Activated naive CD8-positive, alpha-beta T cell (primary cell): ENCODE data around the gene PLEKHA6.

Experiments
- H3K27ac Mint-ChIP-seq: one replicate; pipeline ENCODE4 v1.8.0; 2021; ENCODE audit warnings: mixed read lengths
- H3K27me3 Mint-ChIP-seq: one replicate; pipeline ENCODE4 v1.8.0; 2021; ENCODE audit warnings: mixed read lengths
- H3K36me3 Mint-ChIP-seq: one replicate; pipeline ENCODE4 v1.8.0; 2021; ENCODE audit warnings: mixed read lengths
- H3K4me1 Mint-ChIP-seq: one replicate; pipeline ENCODE4 v1.8.0; 2021; ENCODE audit warnings: low read depth, mixed read lengths
- H3K4me3 Mint-ChIP-seq: one replicate; pipeline ENCODE4 v1.8.0; 2021; ENCODE audit warnings: mild to moderate bottlenecking, mixed read lengths
- H3K9me3 Mint-ChIP-seq: one replicate; pipeline ENCODE4 v1.8.0; 2021; ENCODE audit warnings: low read depth, mixed read lengths

PLEKHA6 gene

GRCh38 chr1:204201348-204202040 lies 158.2 kb downstream of the PLEKHA6 start:
- H3K36me3 Mint-ChIP-seq: no peaks in the 10 kb centered on the region
- H3K4me3 Mint-ChIP-seq: no peak overlapping the region
- no peaks in the 10 kb centered on the region for H3K9me3 Mint-ChIP-seq
- H3K4me1 Mint-ChIP-seq: peaks cover 10% of the 10 kb centered on the region
- peaks cover 5% of the 10 kb centered on the region for H3K27me3 Mint-ChIP-seq
- no peak overlapping the region for H3K27ac Mint-ChIP-seq

DNA sequence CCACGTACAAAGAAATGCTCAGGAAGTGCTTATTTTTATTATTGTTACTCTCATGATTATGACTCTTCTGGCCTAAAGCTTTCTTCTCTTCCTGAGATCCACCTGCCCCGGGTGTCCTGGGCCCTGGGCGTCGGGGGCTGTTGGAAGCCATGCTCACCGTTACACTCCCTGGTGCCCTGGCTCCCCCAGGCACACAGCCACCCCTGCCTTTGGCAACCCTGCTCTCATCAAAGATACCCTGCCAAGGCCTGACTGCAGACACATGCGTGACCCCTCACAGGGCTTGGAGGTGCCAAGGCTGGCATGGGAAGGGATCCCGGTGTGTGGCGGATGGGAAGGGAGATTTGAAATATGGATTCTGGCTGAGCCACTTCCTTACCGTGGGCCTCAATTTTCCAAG lies 160.2 kb downstream of the PLEKHA6 start:
- Mint-ChIP-seq H3K36me3 (no peaks in the 10 kb centered on the region), H3K9me3 (no peaks in the 10 kb centered on the region), H3K4me1 (peaks cover 6% of the 10 kb centered on the region), H3K27me3 (peaks cover 3% of the 10 kb centered on the region), H3K4me3 (no peak overlapping the region), H3K27ac (no peak overlapping the region)

GRCh38 chr1:204198348-204199340 lies 161.1 kb downstream of the PLEKHA6 start:
- Mint-ChIP-seq H3K27me3 (no peaks in the 10 kb centered on the region), H3K4me3 (no peak overlapping the region), H3K4me1 (peaks cover 12% of the 10 kb centered on the region), H3K9me3 (no peaks in the 10 kb centered on the region), H3K36me3 (no peaks in the 10 kb centered on the region), H3K27ac (no peak overlapping the region)

- Mint-ChIP-seq H3K27me3 (peaks cover 3% of the 10 kb centered on the region), H3K27ac (no peak overlapping the region), H3K9me3 (no peaks in the 10 kb centered on the region), H3K36me3 (no peaks in the 10 kb centered on the region), H3K4me3 (no peak overlapping the region), H3K4me1 (peaks cover 12% of the 10 kb centered on the region)
Measured at GRCh38 chr1:204197068-204197467, 162.7 kb downstream of the PLEKHA6 start.

DNA sequence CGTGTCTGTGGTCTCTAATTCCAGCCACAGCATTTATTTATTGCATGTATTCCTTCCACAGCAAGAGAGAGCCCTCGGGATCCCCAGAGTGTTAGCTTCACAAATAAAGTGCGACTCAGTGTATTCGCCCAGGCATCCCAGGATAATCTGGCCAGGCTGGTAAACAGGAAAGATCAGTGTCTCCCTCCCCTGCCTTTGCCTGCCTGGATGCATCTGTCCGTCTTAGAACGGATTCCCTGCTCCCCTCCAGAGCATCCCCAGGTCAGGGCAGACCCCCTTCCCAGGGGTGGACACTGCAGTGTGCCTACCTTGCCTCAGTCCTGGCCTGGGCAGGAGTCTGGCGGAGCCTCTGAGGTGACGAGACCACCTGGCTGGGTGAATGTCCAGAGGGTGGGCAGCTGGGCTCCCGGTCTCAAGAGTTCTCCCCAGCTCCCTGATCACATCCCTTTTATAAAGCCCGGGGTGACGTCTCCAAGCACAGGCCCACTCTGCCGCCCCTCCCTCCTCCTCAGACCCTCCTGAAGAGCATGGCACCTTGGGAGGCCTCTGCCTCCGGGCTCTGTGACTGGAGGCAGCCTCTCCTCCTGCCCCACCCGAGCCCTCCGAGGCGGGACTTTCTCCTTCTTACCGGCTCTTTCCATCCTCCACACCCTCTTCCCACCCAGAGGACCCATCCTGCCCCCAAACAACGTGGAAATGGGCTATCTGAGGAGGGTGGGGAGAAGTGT lies 163.5 kb downstream of the PLEKHA6 start, which contains the start of gene KISS1:
KISS1 (minus strand) TSS at position 424 of the 728 bp plus-strand sequence. CDS start 3,615 bp downstream, outside the sequence.
- Mint-ChIP-seq H3K4me3 (no peak within 1 kb of the TSS), H3K36me3 (no peaks in the 10 kb centered on the region), H3K27me3 (peaks cover 5% of the 10 kb centered on the region), H3K27ac (no peak within 1 kb of the TSS), H3K9me3 (no peaks in the 10 kb centered on the region), H3K4me1 (peaks cover 12% of the 10 kb centered on the region)

DNA sequence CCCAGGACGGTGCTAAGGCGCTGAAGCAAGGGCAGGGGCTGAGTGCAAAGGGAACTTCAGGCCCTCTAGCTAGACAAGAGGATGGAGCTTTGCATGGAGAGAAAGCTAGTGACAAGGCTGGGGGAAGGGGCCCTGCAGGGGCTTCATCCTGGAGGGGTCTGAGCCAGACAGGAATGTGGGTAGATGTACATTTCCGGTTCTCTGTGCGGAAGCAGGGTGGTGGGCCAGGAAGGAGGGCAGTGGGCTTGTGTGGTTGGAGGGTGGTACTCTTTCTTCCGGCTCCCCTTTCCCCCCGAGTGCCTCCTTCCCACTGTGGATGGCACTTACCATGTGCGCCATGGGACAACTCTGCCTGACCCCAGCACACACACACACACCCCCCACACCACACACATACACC lies 165.0 kb downstream of the PLEKHA6 start:
- Mint-ChIP-seq H3K27me3 (peaks cover 11% of the 10 kb centered on the region), H3K27ac (no peak overlapping the region), H3K4me1 (peaks cover 21% of the 10 kb centered on the region), H3K9me3 (no peaks in the 10 kb centered on the region), H3K4me3 (no peak overlapping the region), H3K36me3 (no peaks in the 10 kb centered on the region)

DNA sequence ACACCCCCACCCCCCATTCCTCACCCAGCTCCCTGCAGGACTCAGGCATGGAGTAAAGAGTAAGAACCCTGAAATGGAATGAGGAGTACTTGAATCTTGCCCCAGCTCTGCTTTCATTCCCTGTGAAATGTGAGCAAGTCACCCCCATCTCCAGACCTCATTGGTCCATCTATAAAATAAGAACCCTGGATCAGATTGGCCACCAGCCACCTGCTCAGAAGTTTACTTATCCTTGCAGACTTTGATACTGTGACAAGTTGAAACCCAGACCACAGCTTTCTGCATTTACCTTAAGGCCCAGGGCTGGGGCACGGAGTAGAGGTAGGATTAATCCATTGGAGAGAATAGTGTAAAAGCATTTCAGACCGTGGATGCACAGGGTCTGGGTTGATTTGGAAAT lies 165.6 kb downstream of the PLEKHA6 start:
- peaks cover 14% of the 10 kb centered on the region for H3K27me3 Mint-ChIP-seq
- no peaks in the 10 kb centered on the region for H3K36me3 Mint-ChIP-seq
- H3K9me3 Mint-ChIP-seq: no peaks in the 10 kb centered on the region
- H3K4me1 Mint-ChIP-seq: peaks cover 26% of the 10 kb centered on the region
- H3K27ac Mint-ChIP-seq: no peak overlapping the region
- no peak overlapping the region for H3K4me3 Mint-ChIP-seq

DNA sequence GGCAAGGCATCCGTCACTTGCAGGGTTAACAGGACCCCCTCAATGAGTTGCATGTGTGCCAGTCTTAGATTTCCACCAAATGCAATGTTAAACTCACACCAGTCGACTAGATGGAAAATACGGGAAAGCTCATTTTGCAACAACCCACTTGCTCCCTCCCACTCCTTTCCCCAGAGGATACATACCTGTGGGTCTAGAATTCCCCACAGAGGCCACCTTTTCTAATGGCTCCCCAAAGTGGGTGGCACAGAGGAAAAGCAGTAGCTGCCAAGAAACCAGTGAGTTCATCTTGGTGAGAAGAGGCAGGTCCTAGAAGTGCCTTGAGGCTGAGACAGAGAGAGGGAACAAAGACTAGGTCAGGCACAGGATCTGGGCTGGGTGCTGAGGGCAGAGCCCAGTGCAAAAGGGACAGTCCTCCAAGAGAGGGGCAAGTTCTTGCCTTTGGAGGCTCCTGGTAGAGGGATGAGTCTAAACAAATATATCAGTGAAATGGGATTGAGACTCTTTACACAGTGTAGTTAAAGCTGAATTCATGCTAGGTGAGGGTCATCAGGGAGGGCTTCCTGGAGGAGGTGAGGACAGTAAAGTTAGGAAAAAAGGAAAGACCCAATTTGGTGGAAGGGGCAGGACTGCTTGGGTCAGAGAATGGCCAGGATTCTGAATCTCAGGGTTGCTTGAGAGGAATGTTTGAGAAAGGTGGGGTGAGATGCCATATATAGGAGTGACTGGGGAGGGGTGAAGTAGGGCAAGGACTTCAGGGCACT lies 167.0 kb downstream of the PLEKHA6 start:
- H3K4me1 Mint-ChIP-seq: peaks cover 30% of the 10 kb centered on the region
- H3K4me3 Mint-ChIP-seq: no peak overlapping the region
- no peak overlapping the region for H3K27ac Mint-ChIP-seq
- H3K36me3 Mint-ChIP-seq: no peaks in the 10 kb centered on the region
- H3K27me3 Mint-ChIP-seq: peaks cover 19% of the 10 kb centered on the region
- H3K9me3 Mint-ChIP-seq: no peaks in the 10 kb centered on the region

DNA sequence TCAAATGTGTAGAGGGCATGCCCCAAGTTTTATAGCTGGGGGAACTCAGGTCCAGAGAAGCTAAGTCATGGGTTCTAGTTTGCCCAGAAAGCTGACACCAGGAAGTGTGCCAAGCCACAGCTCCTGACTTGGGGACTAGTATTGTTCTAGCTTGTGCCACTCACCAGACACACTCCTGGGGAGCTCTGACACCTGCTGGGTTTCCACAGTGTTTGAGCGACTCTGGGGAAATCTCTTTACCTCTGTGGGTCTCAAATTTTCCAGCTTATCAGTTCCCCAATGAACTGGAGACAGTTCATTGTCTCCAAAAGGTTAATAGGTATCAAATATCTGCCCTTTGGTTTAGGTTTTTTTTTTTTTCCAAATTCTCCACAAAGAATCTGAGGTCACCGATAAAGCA lies 167.7 kb downstream of the PLEKHA6 start:
- no peak overlapping the region for H3K4me3 Mint-ChIP-seq

DNA sequence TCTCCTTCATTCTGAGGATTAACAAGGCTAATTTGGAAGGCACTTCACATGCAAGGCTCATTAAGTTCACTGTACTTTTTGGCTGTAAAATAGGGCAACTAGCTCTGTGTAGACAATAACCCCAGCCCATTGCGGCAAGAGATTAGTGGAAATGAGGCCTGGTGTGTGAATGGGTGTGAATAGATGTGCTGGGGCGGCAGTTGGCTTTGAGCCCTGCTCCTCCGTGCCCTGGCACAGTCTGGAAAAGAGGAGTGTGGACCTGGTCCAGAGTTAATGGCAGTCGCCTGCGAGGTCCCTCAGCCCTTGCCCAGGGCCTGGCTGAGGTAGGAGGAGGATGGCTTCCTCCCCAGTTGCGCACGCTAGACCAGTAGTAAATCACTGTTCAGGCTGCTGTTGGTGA lies 168.3 kb downstream of the PLEKHA6 start:
- Mint-ChIP-seq H3K27ac (no peak overlapping the region), H3K36me3 (no peaks in the 10 kb centered on the region), H3K4me3 (peak overlapping the region; percentile 27), H3K27me3 (peaks cover 31% of the 10 kb centered on the region), H3K4me1 (peaks cover 30% of the 10 kb centered on the region), H3K9me3 (no peaks in the 10 kb centered on the region)

More for the DNA sequence above, 167.7 kb downstream of the PLEKHA6 start:
- H3K27me3 Mint-ChIP-seq: peaks cover 26% of the 10 kb centered on the region
- no peaks in the 10 kb centered on the region for H3K36me3 Mint-ChIP-seq
- peaks cover 30% of the 10 kb centered on the region for H3K4me1 Mint-ChIP-seq
- no peaks in the 10 kb centered on the region for H3K9me3 Mint-ChIP-seq
- H3K27ac Mint-ChIP-seq: no peak overlapping the region

DNA sequence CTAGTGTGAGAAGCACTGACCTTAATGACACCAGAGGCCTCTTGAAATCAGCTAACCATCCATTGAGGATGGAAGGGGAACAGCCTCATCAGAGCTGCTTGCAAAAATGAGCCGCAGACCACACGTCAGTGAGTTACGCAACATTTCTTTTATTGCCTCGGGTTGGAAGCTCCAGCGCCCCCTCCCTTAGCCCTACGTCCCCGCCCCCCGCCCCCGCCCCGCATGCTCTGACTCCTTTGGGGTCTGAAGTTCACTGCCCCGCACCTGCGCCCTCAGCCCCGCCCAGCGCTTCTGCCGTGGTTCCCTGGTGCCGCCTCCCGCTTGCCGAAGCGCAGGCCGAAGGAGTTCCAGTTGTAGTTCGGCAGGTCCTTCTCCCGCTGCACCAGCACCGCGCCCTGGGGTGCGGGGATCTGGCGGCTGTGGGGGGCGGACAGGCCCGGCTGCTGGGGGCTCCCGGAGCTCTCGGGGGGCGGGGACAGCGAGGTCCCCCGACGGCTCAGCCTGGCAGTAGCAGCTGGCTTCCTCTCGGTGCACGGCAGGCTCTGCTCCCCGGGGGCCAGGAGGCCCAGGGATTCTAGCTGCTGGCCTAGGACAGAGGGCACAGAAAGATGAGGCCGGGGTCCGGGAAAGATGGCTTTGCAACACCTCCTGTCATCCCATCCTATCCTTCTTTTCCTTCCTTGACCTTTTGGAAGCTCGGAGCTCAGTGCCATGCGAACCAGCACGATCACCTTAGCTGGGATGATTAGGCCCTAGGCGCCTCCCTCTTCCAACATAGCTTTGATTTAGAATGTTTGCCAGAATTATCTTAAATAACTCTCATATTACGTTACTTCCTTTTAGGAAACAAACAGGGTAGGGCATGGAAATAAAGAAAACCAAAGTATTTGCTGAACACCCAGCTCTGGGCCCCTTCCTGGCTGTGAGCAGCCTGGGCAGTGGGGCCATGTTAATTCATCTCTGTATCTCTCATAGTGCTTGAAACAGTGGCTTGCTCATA lies 169.2 kb downstream of the PLEKHA6 start:
- H3K4me3 Mint-ChIP-seq: peak overlapping the region; percentile 52
- peaks cover 30% of the 10 kb centered on the region for H3K4me1 Mint-ChIP-seq
- no peaks in the 10 kb centered on the region for H3K36me3 Mint-ChIP-seq
- no peaks in the 10 kb centered on the region for H3K9me3 Mint-ChIP-seq
- peaks cover 31% of the 10 kb centered on the region for H3K27me3 Mint-ChIP-seq
- H3K27ac Mint-ChIP-seq: no peak overlapping the region

GRCh38 chr1:204188959-204189639 lies 170.6 kb downstream of the PLEKHA6 start:
- no peak overlapping the region for H3K27ac Mint-ChIP-seq
- H3K36me3 Mint-ChIP-seq: no peaks in the 10 kb centered on the region
- H3K4me3 Mint-ChIP-seq: no peak overlapping the region
- H3K9me3 Mint-ChIP-seq: no peaks in the 10 kb centered on the region
- peaks cover 31% of the 10 kb centered on the region for H3K27me3 Mint-ChIP-seq
- H3K4me1 Mint-ChIP-seq: peaks cover 20% of the 10 kb centered on the region

- H3K4me3 Mint-ChIP-seq: no peak overlapping the region
- H3K27ac Mint-ChIP-seq: no peak overlapping the region
Measured at GRCh38 chr1:204186597-204186996, 173.1 kb downstream of the PLEKHA6 start.

More at GRCh38 chr1:204186597-204186996, 173.1 kb downstream of the PLEKHA6 start:
- Mint-ChIP-seq H3K27me3 (peaks cover 28% of the 10 kb centered on the region), H3K36me3 (no peaks in the 10 kb centered on the region), H3K9me3 (no peaks in the 10 kb centered on the region), H3K4me1 (peaks cover 18% of the 10 kb centered on the region)
